Measurements from ENCODE around the gene DEPDC1. TPM values are rescaled to one million over a fixed set of nuclear protein-coding genes. Genes with fewer than 3 reads are reported as not detected.
A peak's percentile ranks its signal among the peaks of the same experiment; 100 is the strongest.

Gene DEPDC1
- total and polyA plus RNA-seq, 7 donors, result 0.01 to 0.26 (median 0.08) TPM; not detected in 1

DNA sequence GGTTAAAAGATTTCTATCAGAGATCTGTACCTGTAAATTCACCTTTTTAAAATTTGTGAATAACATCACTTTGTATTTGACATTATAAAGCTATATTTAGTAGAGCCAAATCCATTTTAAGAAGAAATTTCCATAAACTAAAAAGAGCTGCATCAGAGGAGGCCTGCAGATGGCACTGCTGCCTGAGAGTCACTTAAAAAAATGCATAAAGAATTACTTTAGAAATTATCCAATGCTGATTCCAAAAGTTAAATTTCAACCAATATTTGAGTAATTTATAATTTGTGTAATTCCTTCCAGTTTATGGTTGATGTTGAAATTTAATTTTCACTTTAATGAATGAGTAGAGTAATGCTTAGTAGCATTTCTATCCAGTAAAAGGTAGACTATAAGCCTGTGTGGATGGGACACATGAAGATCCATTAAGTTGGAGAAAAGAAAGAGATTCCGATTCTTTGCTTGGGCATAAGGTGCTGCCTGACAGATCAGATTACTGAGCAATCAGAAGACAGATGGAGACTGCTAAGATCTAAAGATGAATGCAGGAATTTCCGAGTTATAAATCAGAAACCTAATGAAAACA, 26.4 kb downstream of the DEPDC1 start:
- H3K9me3 ChIP-seq, result no peaks in the 10 kb centered on the region
- intact Hi-C loops (cut with DNase I), result loop anchor here in 1 of 2 donors (5.0 kb wide), 1 partner anchor 1267 kb away; no protein-coding TSS in a partner anchor

DNA sequence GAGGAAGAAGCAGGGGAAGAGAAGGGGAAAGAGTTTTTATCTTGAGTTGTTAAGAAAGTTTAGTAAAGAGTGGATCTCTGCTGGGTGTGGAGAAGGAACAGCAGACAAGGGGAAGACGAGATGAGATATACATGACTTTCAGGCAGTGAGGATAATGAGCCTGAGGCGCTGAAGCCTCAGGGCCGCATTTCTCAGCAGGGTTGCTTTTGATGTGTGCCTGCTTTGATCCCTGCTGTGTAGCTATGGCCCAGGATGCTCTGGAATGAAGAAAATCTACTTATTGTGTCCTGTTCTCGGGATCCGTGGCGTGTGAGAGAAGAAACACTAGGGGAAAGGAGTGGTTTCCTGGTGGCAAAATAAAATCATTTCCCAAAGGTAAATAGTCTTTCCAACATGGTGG, 32.0 kb downstream of the DEPDC1 start:
- DNase-seq, result no peak

More for the DNA sequence above, 26.4 kb downstream of the DEPDC1 start:
- TF ChIP-seq, protein P1, sequence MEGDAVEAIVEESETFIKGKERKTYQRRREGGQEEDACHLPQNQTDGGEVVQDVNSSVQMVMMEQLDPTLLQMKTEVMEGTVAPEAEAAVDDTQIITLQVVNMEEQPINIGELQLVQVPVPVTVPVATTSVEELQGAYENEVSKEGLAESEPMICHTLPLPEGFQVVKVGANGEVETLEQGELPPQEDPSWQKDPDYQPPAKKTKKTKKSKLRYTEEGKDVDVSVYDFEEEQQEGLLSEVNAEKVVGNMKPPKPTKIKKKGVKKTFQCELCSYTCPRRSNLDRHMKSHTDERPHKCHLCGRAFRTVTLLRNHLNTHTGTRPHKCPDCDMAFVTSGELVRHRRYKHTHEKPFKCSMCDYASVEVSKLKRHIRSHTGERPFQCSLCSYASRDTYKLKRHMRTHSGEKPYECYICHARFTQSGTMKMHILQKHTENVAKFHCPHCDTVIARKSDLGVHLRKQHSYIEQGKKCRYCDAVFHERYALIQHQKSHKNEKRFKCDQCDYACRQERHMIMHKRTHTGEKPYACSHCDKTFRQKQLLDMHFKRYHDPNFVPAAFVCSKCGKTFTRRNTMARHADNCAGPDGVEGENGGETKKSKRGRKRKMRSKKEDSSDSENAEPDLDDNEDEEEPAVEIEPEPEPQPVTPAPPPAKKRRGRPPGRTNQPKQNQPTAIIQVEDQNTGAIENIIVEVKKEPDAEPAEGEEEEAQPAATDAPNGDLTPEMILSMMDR (IDR thresholded peaks at IDR 0.05), result peak; percentile 58
- Histone ChIP-seq H3K4me3 (no peak overlapping the region), H3K4me1 (no peaks in the 10 kb centered on the region), H3K36me3 (ENCODE audit: insufficient read depth in 1 of 2, low read depth in 1 of 2) (no peaks in the 10 kb centered on the region), H3K27ac (no peak overlapping the region), H3K27me3 (ENCODE audit: insufficient read depth in 3 of 3, low read length in 2 of 3) (no peaks in the 10 kb centered on the region)
- WGBS, 3 donors, result 73 to 75% (median 74%) methylated on average over 2 of the region's 2 CpGs
- no peak for DNase-seq
- no peak for ATAC-seq

DNA sequence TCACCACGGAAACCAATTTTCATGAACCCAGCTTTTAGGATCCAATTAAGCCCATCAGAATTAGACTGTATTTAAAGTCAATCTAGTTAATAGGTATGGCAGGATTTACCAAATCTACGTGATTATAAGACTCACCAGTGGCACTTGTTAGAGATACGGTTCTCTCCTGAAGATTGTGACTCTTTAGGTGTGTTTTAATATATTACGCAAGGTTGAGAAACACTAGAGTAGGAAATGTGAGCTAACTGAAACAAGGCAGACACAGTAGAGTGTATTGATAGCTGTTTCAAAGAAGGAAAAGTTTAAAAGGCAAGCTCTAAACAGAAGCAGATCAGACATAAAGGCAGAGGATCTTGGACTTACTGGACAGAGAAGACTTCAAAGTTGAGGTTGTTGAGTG, 35.9 kb downstream of the DEPDC1 start:
- DNase-seq, result no peak
- Histone ChIP-seq H3K4me1 (no peaks in the 10 kb centered on the region), H3K9me3 (peaks cover 6% of the 10 kb centered on the region), H3K27ac (no peak overlapping the region), H3K27me3 (ENCODE audit: insufficient read depth in 3 of 3, low read length in 2 of 3) (no peaks in the 10 kb centered on the region), H3K36me3 (ENCODE audit: insufficient read depth in 1 of 2, low read depth in 1 of 2) (no peaks in the 10 kb centered on the region), H3K4me3 (no peak overlapping the region)
- 73 to 84% (median 79%) methylated on average over 4 of the region's 4 CpGs for WGBS, 3 donors
- TF ChIP-seq, protein P1 (IDR thresholded peaks at IDR 0.05), result no peak
- ATAC-seq, result no peak
- intact Hi-C loops (cut with DNase I), result no loop called here

More for the DNA sequence above, 32.0 kb downstream of the DEPDC1 start:
- TF ChIP-seq, protein P1 (IDR thresholded peaks at IDR 0.05), result no peak
- intact Hi-C loops (cut with DNase I), result no loop called here
- Histone ChIP-seq H3K4me3 (no peak overlapping the region), H3K36me3 (ENCODE audit: insufficient read depth in 1 of 2, low read depth in 1 of 2) (no peaks in the 10 kb centered on the region), H3K27ac (no peak overlapping the region), H3K4me1 (no peaks in the 10 kb centered on the region), H3K27me3 (ENCODE audit: insufficient read depth in 3 of 3, low read length in 2 of 3) (no peaks in the 10 kb centered on the region), H3K9me3 (peaks cover 6% of the 10 kb centered on the region)
- WGBS, 3 donors, result 46 to 51% (median 50%) methylated on average over 6 of the region's 6 CpGs
- ATAC-seq, result no peak

DNA sequence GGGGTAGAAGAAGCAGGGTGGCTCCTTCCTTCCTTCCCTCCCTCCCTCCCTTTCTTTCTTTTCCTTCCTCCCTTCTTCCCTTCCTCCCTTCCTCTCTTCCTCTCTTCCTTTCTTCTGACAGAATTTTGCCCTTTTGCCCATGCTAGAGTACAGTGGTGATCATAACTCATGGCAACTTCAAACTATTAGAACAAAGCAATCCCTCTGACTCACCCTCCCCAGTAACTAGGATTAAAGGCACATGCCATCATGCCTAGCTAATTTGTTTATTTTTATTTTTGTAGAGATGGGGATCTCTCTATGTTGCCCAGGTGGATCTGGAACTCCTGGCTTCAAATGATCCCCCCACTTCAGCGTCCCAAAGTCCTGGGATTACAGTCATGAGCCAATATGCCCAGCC, 37.1 kb downstream of the DEPDC1 start:
- H3K27me3 ChIP-seq (ENCODE audit: insufficient read depth in 3 of 3, low read length in 2 of 3), result no peaks in the 10 kb centered on the region
- H3K4me1 ChIP-seq, result no peaks in the 10 kb centered on the region
- 63 to 95% (median 80%) methylated on average over 1 of the region's 1 CpG for WGBS, 3 donors
- peaks cover 6% of the 10 kb centered on the region for H3K9me3 ChIP-seq
- ATAC-seq, result no peak
- H3K4me3 ChIP-seq, result no peak overlapping the region
- H3K27ac ChIP-seq, result no peak overlapping the region
- TF ChIP-seq, protein P1 (IDR thresholded peaks at IDR 0.05), result no peak
- intact Hi-C loops (cut with DNase I), result no loop called here
- DNase-seq, result no peak
- H3K36me3 ChIP-seq (ENCODE audit: insufficient read depth in 1 of 2, low read depth in 1 of 2), result no peaks in the 10 kb centered on the region

DNA sequence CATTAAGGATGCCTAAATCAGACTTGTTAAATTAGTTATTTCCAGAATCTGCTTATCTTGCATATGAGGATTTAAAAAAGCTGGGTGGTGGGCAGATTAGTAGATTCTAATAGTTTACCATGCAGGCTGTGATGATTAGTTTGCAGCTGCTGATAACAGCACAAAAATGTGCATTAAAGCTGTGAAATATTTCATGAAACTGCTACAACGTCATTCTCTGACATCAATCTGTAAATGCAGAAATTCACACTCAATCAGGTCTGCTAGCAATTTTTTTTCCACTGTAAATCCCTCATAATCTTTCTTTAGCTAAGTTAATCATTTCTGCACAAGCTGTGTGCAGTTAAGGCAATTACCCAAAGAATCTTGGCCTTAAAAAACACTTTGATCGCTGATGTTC, 37.8 kb downstream of the DEPDC1 start:
- Histone ChIP-seq H3K4me3 (no peak overlapping the region), H3K27ac (no peak overlapping the region), H3K4me1 (no peaks in the 10 kb centered on the region), H3K9me3 (peaks cover 6% of the 10 kb centered on the region), H3K36me3 (ENCODE audit: insufficient read depth in 1 of 2, low read depth in 1 of 2) (no peaks in the 10 kb centered on the region), H3K27me3 (ENCODE audit: insufficient read depth in 3 of 3, low read length in 2 of 3) (no peaks in the 10 kb centered on the region)
- intact Hi-C loops (cut with DNase I), result no loop called here
- WGBS, 3 donors, result 49 to 54% (median 52%) methylated on average over 2 of the region's 2 CpGs
- TF ChIP-seq, protein P1 (IDR thresholded peaks at IDR 0.05), result no peak
- ATAC-seq (no peak), DNase-seq (no peak)

All from psoas muscle (tissue), 8 donors.